SU-DHL-6 (cell line): Measurements from ENCODE around the gene ATG10.

Experiments used
- H2AFZ ChIP-seq: fragments of 200-600 bp; sonication (generic); 2 replicates; pipeline ENCODE4 v1.6.1; 2014; ENCODE audit warnings: low read depth, mild to moderate bottlenecking, moderate library complexity, mixed read lengths, antibody characterized with exemption, low read length; ENCODE audit not compliant: severe bottlenecking
- H3F3A ChIP-seq: fragments of 200-600 bp; shearing (Covaris generic); 2 replicates; pipeline ENCODE4 v1.6.0; 2016; ENCODE audit warnings: antibody characterized with exemption, mild to moderate bottlenecking; ENCODE audit not compliant: insufficient read depth
- H3K27ac ChIP-seq: fragments of 200-600 bp; sonication (generic); 2 replicates; pipeline ENCODE4 v1.5.1; 2016; ENCODE audit warnings: low read depth, mild to moderate bottlenecking, low read length, moderate library complexity, mixed read lengths
- H3K27me3 ChIP-seq: fragments of 200-600 bp; sonication (generic), shearing (Covaris generic); 2 replicates; pipeline ENCODE4 v1.6.0; 2014; ENCODE audit warnings: mild to moderate bottlenecking, low read length
- H3K36me3 ChIP-seq: fragments of 200-600 bp; sonication (generic); 2 replicates; pipeline ENCODE4 v1.6.1; 2014; ENCODE audit warnings: mild to moderate bottlenecking, low read length, mixed read lengths
- H3K4me2 ChIP-seq: fragments of 300-600, 200-600 bp; shearing (Covaris generic), sonication (generic); 2 replicates; pipeline ENCODE4 v1.6.0; 2014; ENCODE audit warnings: low read length, low read depth, mild to moderate bottlenecking; ENCODE audit not compliant: poor library complexity, severe bottlenecking
- H3K4me3 ChIP-seq: fragments of 200-600 bp; sonication (generic); 2 replicates; pipeline ENCODE4 v1.5.1; 2014; ENCODE audit warnings: antibody characterized with exemption, low read length, mild to moderate bottlenecking, mixed read lengths; ENCODE audit not compliant: insufficient read depth, poor library complexity, severe bottlenecking
- H3K79me2 ChIP-seq: fragments of 200-600 bp; sonication (generic); 2 replicates; pipeline ENCODE4 v1.6.1; 2014; ENCODE audit warnings: mild to moderate bottlenecking, low read length, moderate library complexity; ENCODE audit not compliant: insufficient read depth
- H3K9ac ChIP-seq: fragments of 200-600 bp; sonication (generic); 2 replicates; pipeline ENCODE4 v1.7.0; 2014; ENCODE audit warnings: mild to moderate bottlenecking, low read length
- H3K9me2 ChIP-seq: fragments of 200-600 bp; sonication (generic); replicated peaks from 2 replicates; pipeline ENCODE4 v1.6.1; 2014; ENCODE audit warnings: low read length; ENCODE audit not compliant: insufficient read depth
- H3K9me3 ChIP-seq: fragments of 200-600 bp; sonication (generic); 2 replicates; pipeline ENCODE4 v1.6.1; 2014; ENCODE audit warnings: low read length, mixed read lengths; ENCODE audit not compliant: insufficient read depth
- H4K20me1 ChIP-seq: fragments of 200-600 bp; sonication (generic); 2 replicates; pipeline ENCODE4 v1.6.1; 2014; ENCODE audit warnings: low read depth, mild to moderate bottlenecking, antibody characterized with exemption, low read length, moderate library complexity, mixed read lengths
- EZH2phosphoT487 ChIP-seq: fragments of 200-600 bp; sonication (generic), shearing (Covaris generic); conservative IDR thresholded peaks from 2 replicates; pipeline ENCODE4 v1.6.1; 2018; ENCODE audit warnings: mild to moderate bottlenecking, antibody characterized with exemption, low read length, moderate library complexity, mixed read lengths
- TF ChIP-seq, protein P1 (sequence below): fragments of 200-600 bp; sonication (generic); IDR thresholded peaks from one replicate; pipeline ENCODE4 v1.5.1; 2017; ENCODE audit warnings: antibody characterized with exemption, mild to moderate bottlenecking, low read length, moderate library complexity; ENCODE audit not compliant: insufficient read depth, poor library complexity, severe bottlenecking

The ATG10 gene

DNA sequence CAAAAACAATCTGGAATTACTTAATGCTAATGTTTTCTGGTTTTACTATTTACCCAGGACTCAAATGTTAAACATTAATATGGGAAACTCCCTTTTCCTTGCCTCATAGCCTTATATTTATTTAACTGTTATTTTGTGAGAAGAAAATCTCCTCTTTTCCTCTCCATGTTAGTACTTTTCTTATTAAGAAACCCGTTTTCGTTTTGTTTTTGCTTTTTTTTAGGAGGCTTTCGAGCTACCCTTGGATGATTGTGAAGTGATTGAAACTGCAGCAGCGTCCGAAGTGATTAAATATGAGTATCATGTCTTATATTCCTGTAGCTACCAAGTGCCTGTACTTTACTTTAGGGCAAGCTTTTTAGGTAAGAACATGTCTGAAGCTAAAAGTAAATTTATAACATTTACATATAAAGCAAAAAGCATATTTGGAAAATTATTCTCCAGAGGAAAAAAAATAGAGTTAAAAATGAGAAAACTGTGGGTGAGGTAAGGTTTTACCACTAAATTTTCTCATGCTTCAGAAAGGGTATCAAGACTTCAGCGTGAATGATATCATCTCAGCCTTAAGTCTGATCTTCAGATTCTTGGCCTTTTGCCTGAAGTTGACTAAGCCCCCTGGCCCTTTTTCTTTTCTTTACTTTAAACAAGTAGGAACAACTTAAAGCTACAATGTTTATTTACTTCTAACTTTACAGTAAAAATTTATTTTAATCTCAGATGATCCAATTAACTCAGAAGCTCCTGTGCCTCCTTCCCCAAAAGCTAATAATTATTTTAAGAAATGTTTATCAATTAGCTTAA lies 192.6 kb downstream of the ATG10 start:
- Histone ChIP-seq H3K9ac (no peak overlapping the region), H4K20me1 (no peaks in the 10 kb centered on the region), H3K4me2 (no peak overlapping the region), H3F3A (no peaks in the 10 kb centered on the region), H2AFZ (no peak overlapping the region), H3K4me3 (no peak overlapping the region), H3K27ac (no peak overlapping the region), H3K36me3 (no peaks in the 10 kb centered on the region), H3K9me2 (no peaks in the 10 kb centered on the region), H3K79me2 (no peaks in the 10 kb centered on the region), H3K27me3 (no peaks in the 10 kb centered on the region), H3K9me3 (no peaks in the 10 kb centered on the region)
- no peak for TF ChIP-seq EZH2phosphoT487
- TF ChIP-seq, protein P1, sequence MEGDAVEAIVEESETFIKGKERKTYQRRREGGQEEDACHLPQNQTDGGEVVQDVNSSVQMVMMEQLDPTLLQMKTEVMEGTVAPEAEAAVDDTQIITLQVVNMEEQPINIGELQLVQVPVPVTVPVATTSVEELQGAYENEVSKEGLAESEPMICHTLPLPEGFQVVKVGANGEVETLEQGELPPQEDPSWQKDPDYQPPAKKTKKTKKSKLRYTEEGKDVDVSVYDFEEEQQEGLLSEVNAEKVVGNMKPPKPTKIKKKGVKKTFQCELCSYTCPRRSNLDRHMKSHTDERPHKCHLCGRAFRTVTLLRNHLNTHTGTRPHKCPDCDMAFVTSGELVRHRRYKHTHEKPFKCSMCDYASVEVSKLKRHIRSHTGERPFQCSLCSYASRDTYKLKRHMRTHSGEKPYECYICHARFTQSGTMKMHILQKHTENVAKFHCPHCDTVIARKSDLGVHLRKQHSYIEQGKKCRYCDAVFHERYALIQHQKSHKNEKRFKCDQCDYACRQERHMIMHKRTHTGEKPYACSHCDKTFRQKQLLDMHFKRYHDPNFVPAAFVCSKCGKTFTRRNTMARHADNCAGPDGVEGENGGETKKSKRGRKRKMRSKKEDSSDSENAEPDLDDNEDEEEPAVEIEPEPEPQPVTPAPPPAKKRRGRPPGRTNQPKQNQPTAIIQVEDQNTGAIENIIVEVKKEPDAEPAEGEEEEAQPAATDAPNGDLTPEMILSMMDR: no peak

DNA sequence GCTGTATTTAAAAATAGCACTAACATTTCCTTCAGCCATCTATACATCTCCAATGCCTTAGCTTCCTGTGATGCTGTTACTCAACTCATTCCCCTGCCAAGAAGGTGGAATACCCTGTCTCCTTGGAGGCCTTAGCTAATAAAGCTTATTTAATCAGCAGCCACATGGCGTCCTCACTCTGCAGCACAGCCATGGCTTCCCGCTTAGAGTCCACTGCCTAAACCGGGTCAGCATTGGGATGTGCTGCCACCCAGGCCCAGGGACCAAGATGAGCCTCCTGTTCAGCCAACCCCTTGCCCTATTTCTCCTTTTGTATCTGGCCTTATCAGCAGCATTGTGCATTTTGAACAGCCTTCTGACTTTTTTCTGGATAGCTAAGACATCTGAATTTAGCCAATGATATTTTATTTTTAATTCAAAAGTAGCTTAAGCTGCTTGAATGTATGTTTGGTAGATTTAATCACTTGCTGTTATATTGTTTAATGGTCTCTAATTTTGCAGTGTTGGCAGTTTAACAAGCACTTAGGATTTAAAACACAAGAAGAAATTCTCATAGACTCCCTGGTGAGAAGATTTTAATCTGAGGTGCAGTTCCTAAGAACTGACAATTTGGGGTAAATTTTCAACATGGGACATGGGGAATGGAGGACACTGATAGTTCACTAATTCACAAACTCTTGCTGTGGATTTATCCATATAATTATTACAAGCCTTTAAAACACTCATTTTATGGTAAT lies 193.3 kb downstream of the ATG10 start:
- no peaks in the 10 kb centered on the region for H3K9me3 ChIP-seq
- H3F3A ChIP-seq: no peaks in the 10 kb centered on the region
- no peak overlapping the region for H3K4me3 ChIP-seq
- no peaks in the 10 kb centered on the region for H3K27me3 ChIP-seq
- no peaks in the 10 kb centered on the region for H4K20me1 ChIP-seq
- no peak overlapping the region for H2AFZ ChIP-seq
- H3K9me2 ChIP-seq: no peaks in the 10 kb centered on the region
- H3K4me2 ChIP-seq: no peak overlapping the region
- H3K36me3 ChIP-seq: no peaks in the 10 kb centered on the region
- no peak overlapping the region for H3K27ac ChIP-seq
- TF ChIP-seq EZH2phosphoT487: no peak
- TF ChIP-seq, protein P1: no peak
- H3K9ac ChIP-seq: no peak overlapping the region
- H3K79me2 ChIP-seq: no peaks in the 10 kb centered on the region

DNA sequence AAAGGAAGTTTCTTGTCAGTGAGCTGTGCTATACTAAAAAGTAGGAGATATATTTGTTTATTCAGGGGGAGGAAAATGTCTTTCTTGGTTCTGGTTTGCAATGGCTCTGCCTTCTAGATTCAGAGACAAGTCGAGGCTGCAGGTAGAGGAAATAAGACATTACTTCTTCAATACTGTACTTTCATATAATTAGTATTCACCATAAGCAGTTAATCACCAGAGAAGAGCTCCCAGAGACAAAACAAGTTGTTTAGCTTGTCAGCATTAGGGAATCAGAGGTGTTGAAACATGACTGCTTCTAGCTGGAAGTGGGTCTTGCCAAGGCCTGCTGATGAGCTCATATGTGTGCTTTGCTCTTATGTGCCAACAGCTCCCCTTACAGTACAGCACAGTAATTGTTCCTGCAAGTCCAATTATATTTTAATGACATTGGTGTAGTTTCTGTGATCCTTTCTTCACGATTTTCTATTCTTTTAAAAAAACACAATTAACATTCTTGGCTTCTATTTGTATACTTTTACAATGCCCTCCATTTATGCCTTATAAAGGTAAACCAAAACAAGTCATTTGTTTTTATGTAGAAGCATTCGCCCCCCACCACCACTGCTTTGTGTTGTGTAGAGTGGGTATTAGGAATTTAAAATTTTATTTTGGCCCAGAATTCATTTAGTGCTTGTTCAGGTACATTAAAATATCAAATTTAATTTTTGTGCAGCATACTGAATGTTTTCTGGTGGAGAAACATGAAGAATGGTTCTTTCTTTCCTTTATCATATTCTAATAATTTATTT lies 194.1 kb downstream of the ATG10 start:
- TF ChIP-seq, protein P1: peak; percentile 53
- TF ChIP-seq EZH2phosphoT487: no peak
- Histone ChIP-seq H3K4me2 (no peak overlapping the region), H3K36me3 (no peaks in the 10 kb centered on the region), H2AFZ (no peak overlapping the region), H4K20me1 (no peaks in the 10 kb centered on the region), H3K79me2 (no peaks in the 10 kb centered on the region), H3K9ac (no peak overlapping the region), H3F3A (no peaks in the 10 kb centered on the region), H3K9me2 (no peaks in the 10 kb centered on the region), H3K9me3 (no peaks in the 10 kb centered on the region), H3K27me3 (no peaks in the 10 kb centered on the region), H3K4me3 (no peak overlapping the region), H3K27ac (no peak overlapping the region)
